Left lobe of liver (tissue), 2 donors: Measurements from ENCODE around the gene WDR90. TPM values are rescaled to one million over a fixed set of nuclear protein-coding genes. Genes with fewer than 3 reads are reported as not detected.
A peak's percentile ranks its signal among the peaks of the same experiment; 100 is the strongest.

Experiments used
- ATAC-seq: fragments of 200-7000 bp; cut with Tn5 transposase; one replicate; pipeline ENCODE4 v1.9.1; 2020; ENCODE audit warnings: mild to moderate bottlenecking, moderate library complexity
- DNase-seq: peaks from one replicate; pipeline ENCODE4 v3.0.0-alpha.2; 2020; ENCODE audit warnings: low spot score
- total RNA-seq: library from RNA; stranded (reverse); gene quantifications from one replicate; pipeline ENCODE4 v1.2.1, GENCODE V29; 2021
- donor health status: DM: no; HTN: no; CAD: no; lungs with moderate emphysema.
- donor health status: DM: no; HTN: yes; CAD: no.

The WDR90 gene
- total RNA-seq, 1 donor from 2014 or later, result 17.2 TPM

GRCh38 chr16:658679-659571 is 9.8 kb downstream of the WDR90 start:
- ATAC-seq (no peak), DNase-seq (no peak)

GRCh38 chr16:659618-660017 is 10.5 kb downstream of the WDR90 start:
- DNase-seq (no peak), ATAC-seq (no peak)

GRCh38 chr16:660132-660458 is 10.9 kb downstream of the WDR90 start:
- ATAC-seq, result no peak

DNA sequence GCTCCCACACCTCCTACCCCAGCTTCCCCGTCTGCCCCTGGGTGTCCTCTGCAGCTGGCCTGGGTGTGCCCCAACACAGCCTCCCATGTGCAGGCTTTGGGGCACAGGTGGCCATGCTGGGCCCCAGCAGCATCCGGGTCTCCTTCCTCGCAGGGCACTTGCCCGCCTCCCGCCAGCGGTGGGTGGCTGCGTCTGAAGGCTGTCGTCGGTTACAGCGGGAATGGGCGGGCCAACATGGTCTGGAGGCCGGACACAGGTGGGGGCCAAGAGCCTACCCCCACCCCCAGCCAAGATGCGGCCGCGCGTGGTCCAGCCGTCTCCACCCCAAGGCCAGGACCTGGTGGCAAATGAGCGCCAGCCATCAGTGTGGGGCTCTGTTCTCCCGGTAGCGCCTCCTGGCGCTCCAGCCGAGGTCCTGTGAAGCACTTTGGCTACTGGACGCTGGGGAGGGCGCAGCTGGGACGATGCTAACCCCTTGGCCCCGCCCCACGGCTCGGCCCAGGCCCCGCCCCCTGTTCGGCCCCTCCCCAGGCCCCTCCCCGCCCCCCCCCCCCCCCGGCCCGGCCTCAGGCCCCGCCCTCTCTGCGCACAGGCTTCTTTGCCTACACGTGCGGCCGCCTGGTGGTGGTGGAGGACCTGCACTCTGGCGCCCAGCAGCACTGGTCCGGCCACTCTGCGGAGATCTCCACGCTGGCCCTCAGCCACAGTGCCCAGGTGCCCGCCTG is 11.5 kb downstream of the WDR90 start:
- DNase-seq, result peak; percentile 82
- ATAC-seq, result peak; percentile 79

More at GRCh38 chr16:660132-660458, 10.9 kb downstream of the WDR90 start:
- no peak for DNase-seq

DNA sequence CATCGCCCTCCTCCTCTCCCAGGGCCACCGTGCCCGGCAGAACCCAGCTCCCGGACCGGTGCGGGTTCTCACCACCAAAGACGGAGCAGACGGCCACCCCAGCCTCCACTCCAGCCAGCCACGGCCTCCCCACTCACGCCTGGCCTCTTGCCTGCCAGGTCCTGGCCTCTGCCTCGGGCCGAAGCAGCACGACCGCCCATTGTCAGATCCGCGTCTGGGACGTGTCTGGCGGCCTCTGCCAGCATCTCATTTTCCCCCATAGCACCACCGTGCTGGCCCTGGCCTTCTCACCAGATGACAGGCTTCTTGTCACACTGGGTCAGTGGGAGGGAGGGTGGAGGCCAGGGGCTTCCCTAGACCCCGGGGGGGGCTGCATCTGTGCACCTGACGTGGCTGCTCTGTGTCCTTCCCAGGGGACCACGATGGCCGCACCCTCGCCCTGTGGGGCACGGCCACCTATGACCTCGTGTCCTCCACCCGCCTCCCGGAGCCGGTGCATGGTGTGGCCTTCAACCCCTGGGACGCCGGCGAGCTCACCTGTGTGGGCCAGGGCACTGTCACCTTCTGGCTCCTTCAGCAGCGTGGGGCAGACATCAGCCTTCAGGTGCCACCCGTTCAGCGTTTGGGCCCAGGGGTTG is 12.1 kb downstream of the WDR90 start:
- ATAC-seq (peak; percentile 52), DNase-seq (no peak)

DNA sequence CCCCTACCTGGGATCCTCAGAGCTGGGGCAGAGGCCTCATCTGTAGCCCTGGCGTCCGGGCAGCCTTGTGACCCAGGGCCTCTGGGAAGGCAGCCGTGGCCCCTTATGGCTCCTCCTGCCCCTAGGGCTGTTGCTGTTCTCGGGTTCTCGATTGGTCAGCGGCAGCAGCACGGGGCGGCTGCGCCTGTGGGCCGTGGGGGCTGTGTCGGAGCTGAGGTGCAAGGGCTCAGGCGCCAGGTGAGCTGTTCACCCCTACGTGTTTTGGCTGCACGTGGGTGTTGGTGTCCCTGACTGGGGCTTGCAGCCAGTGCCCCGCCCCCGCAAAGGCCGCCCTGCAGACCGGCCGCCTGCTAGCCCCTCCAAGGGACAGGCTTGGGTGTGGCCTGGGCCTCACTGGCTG is 12.9 kb downstream of the WDR90 start:
- ATAC-seq (no peak), DNase-seq (no peak)

- ATAC-seq, result no peak
- no peak for DNase-seq
Observed at GRCh38 chr16:662597-662996, 13.4 kb downstream of the WDR90 start.

- DNase-seq, result no peak
Observed at GRCh38 chr16:666572-666971, 17.4 kb downstream of the WDR90 start.

DNA sequence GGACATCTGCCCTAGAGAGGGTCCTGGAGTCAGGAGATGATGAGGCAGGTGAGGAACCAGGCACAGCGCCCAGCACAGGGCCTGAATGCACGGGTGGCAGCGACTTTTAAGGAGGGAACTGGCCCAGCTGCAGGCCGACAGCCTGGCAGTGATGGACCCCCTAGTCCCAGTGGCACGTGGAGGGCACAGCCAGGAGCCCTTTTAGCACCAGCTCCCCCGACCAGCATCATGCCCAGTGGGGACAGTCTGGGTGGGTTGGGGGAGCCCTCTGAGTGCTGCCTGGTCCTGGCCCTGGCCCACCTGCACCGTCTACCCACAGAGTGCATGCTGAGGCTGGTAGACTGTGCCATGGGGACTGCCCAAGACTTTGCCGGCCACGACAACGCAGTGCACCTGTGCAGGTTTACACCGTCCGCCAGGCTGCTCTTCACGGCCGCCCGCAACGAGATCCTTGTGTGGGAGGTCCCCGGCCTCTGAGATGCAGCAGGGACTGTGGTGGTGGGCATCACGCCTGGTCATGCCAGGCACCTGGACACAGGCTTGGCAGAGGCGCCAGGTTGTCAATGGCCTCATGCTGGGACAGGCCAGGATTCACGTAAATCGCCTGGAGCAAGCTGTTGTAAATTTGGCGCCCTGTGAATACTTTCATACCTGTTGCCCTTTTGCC is 18.1 kb downstream of the WDR90 start:
- ATAC-seq, result no peak
- DNase-seq, result no peak

More at GRCh38 chr16:666572-666971, 17.4 kb downstream of the WDR90 start:
- ATAC-seq, result no peak

DNA sequence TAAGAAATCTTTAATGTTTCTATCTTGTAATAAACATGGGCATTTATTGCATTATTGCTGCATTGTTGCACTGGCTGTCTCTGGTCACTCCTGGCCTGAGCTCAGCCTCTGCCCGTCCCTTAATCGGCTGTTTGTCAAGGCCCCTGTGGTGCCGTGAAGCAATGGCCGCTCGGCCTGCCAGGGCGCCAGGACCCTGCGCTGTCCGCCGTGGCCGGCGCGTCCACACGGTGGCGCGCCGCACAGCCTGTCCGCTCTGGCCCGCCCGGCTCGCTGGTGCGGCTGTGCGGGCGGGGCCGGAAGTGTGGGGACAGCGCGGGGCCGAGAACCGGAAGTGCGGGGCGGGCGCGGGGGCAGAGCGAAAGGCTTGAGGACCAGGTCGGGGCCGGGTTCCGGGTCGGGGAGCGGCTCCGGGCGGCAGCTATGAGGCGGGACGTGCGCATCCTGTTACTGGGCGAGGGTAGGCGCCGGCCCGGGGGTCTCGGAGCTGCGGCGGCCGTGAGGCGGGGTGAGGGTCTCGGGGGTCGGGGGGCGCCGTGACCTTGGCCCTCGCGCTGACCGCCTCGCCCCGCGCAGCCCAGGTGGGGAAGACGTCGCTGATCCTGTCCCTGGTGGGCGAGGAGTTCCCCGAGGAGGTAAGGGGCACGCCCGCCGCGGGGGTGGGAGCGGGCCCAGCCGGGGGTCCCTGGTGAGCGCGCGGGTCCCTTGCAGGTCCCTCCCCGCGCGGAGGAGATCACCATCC is 18.8 kb downstream of the WDR90 start, which contains the start of gene RHOT2:
TSS of gene RHOT2 (plus strand) at position 353 of the 739 bp plus-strand sequence. CDS start at position 421, 68 bp downstream.
- DNase-seq, result peak; percentile 93
- ATAC-seq, result peak; percentile 95

- ATAC-seq (peak; percentile 3), DNase-seq (no peak)
Observed at GRCh38 chr16:668519-669171, 19.5 kb downstream of the WDR90 start.

DNA sequence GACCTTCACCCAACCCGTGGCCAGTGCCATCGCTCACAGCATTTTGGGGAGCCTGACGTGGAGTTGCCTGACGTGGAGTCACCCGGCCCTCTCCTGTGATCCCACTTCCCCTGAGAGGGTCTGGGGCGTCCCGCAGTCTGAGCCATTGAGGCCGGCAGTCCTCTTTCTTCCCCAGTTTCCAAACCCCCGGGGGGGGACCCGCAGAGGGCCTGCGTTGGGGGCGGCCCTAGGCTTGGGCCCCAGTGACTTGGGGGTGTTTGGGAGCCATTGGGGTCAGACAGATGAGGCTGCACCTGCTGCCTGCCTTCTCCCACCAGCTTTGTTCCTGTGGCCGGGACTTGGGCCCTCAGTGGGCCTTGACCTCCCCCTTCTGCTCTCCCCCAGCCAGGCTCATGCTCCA is 20.5 kb downstream of the WDR90 start:
- ATAC-seq (no peak), DNase-seq (no peak)

GRCh38 chr16:670485-671352 is 21.6 kb downstream of the WDR90 start:
- DNase-seq (no peak), ATAC-seq (no peak)

- no peak for DNase-seq
- ATAC-seq, result no peak
Observed at GRCh38 chr16:671353-672131, 22.4 kb downstream of the WDR90 start.

DNA sequence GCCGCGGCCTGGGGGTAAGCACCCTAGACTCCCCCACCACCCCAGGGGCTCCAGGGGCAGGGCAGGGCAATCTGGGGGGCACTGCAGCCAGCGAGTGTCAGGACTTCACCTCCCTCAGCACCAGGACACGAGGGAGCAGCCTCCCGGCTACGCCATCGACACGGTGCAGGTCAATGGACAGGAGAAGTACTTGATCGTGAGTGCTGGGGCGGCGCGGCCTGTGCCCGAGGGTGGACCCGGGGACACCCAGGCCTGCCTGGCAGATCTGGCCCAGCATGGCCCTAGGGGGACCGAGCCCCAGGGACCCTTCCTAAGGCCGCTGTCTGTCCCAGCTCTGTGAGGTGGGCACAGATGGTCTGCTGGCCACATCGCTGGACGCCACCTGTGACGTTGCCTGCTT is 23.2 kb downstream of the WDR90 start:
- ATAC-seq (no peak), DNase-seq (no peak)

GRCh38 chr16:672851-673250 is 23.7 kb downstream of the WDR90 start:
- DNase-seq (no peak), ATAC-seq (no peak)

GRCh38 chr16:673399-673991 is 24.3 kb downstream of the WDR90 start:
- ATAC-seq (no peak), DNase-seq (no peak)
